HG03558 (cell line): Measurements from ENCODE around the gene CDK5R2.
"Not testable (repeated sequence)": the region's sequence is repeated elsewhere in the genome, so short reads cannot be mapped to it uniquely, and the experiment has no call there.

Source experiments
- ATAC-seq: cut with Tn5 transposase; IDR thresholded peaks from one replicate; pipeline ENCODE4 v1.9.1; 2021; ENCODE audit warnings: moderate number of reproducible peaks; ENCODE audit not compliant: unreplicated experiment; ENCODE audit errors: extremely low read depth

The CDK5R2 gene

DNA sequence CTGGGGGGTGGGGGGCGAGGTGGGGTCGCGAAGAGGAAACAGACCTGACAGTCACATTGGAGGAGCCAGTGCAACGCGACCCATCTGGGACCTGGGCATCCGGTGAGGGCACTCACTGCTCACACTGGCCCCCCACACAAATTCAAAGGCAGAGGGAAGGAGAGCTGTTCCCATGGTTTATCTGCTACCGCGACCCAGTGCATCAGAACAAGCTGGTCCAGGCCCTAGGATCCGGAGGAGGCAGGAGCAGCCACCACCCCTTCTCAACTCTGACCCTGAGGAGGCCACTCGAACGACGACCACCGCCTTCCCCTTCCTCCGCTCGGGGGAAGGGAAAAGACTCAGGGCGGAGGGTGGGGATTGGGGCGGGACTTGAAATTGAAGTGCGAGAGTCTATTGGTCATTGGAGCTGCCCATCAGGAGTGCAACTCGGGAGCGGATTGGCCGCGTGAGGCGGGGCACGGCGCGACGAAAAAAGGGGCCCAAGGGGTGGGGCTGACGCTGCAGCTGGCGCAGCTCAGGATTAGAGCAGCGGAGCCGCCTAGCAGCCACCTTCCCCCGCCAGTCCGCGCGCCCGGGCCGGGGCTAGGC is at the start of gene CDK5R2:
CDK5R2 (plus strand) TSS at position 526 of the 591 bp plus-strand sequence. CDS start 155 bp downstream, outside the sequence.
- ATAC-seq: peak; percentile 92

DNA sequence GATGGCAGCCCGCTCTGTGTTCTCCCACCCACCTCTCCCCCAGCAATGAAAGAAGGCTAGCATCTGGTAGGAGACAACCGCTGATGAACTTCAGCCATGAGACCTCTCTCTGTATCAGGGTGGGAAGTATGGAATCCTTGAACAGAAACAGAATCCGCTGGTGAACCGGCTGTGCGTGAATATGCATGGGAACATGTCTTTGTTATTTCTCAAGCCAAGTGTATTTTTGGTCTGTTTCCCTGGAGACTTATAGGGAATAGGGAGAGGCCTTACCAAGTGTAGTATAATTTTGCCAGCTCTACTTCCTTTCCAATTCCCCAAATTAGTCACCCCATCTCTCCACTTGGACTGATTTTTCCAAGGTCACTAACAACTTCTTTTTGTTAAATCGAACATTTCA is 48.7 kb upstream of the CDK5R2 start:
- ATAC-seq: no peak

DNA sequence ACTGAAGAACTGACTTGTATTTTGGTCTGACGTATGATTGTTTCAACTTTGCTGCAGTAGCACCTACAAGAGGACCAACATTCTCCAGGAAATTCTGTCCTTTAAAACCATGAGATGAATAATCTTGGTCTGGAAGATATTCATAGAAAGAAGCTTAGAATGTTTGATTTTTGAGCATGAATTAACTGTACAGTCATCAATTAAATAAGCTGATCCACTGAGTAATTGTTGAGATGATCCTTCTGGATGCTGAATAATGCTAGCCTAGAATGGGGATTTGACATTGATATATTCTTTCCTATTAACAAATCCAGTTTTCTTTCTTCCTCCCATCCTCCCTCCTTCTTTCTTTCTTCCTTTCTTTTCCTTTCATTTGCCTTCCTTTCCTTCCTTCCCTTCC is 39.0 kb upstream of the CDK5R2 start:
- ATAC-seq: no peak

DNA sequence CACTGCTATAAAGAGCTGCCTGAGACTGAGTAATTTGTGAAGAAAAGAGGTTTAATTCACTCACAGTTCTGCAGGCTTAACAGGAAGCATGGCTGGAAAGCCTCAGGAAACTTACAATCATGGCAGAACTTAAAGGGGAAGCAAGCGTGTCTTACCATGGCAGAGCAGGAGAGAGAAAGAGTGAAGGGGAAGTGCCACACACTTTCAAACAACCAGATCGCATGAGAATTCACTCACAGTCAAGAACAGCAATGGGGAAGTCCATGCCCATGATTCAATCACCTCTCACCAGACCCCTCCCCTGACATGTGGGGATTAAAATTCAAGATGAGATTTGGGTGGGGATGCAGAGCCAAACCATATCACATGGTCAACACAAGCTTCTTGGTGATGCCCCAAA is 34.7 kb upstream of the CDK5R2 start:
- ATAC-seq: no peak

DNA sequence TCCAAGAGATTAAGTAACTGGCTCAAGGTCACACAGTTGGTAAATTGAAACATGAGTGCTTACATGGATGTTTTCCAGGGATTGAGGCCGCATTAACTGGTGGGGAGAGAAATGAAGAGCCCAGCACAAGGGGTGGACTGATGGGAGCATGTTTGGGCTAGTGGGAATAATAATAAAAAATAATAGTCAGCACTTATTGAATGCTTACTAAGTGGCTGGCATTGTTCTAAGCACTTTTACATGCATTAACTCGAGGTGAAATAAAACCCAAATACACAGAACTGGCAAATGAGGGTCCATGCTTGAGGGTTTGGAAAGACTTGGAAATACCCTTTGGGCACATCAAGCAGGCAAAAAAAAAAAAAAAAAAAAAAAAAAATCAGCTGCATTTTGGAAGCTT is 34.0 kb upstream of the CDK5R2 start:
- ATAC-seq: no peak

DNA sequence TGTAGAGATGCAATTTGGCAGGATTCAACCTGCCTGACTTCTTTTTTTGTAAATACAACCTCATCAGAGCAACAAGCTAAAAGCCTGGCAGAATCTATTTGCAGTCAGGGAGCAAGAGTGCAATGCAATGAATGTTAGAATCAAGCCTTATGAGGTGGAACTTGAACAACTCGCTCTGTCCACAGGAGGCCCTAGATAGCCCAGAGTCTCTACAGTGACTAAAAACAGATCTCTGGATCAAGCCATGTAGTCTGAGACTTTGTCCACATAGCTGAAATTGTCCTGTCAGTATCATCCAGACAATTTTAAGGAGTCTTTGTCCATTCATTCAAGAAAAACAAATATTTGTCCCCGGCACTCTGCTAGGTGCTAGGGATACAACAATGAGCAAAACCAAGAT is 32.0 kb upstream of the CDK5R2 start:
- no peak for ATAC-seq

GRCh38 chr2:218927876-218928275 is 31.6 kb upstream of the CDK5R2 start:
- ATAC-seq: no peak

- ATAC-seq: not testable (repeated sequence)
Measured at GRCh38 chr2:218930488-218930887, 29.0 kb upstream of the CDK5R2 start.

DNA sequence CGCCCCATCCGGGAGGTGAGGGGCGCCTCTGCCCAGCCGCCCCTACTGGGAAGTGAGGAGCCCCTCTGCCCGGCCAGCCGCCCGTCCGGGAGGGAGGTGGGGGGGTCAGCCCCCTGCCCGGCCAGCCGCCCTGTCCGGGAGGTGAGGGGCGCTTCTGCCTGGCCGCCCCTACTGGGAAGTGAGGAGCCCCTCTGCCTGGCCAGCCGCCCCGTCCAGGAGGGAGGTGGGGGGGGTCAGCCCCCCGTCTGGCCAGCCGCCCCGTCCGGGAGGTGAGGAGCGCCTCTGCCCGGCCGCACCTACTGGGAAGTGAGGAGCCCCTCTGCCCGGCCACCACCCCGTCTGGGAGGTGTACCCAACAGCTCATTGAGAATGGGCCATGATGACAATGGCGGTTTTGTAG is 27.7 kb upstream of the CDK5R2 start:
- ATAC-seq: not testable (repeated sequence)

DNA sequence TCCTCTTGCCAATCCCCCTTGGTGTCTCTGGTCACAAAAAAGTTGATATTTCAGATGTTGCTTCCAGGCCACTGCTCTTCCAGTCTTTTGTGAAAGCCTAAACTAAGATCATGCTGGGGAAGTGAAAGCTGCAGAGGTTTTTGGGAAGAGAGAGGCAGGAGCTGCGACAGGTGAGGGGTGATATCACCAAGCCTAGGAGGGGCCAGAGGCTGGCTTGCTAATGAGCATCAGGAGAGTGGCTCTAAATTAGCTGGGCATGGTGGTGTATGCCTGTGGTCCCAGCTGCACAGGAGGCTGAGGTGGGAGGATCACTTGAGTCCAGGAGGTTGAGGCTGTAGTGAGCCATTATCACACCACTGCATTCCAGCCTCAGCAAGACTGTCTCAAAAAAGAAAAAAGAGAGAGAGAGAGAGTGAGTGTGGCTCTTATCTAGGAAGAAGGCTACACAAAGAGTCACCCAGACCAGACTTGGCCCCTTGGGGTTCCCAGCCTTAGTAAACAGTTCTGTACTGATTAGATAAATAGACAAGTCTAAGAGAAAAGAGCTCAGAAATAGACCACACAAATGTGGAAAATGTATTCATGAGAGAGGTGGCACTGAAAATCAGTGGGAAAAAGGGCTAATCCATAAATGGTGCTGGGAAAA is 14.6 kb upstream of the CDK5R2 start:
- no peak for ATAC-seq

- no peak for ATAC-seq
Measured at GRCh38 chr2:218946621-218947020, 12.8 kb upstream of the CDK5R2 start.

- no peak for ATAC-seq
Measured at GRCh38 chr2:218952160-218952559, 7.3 kb upstream of the CDK5R2 start.

- ATAC-seq: no peak
Measured at GRCh38 chr2:218953366-218953954, 6.0 kb upstream of the CDK5R2 start.

- no peak for ATAC-seq
Measured at GRCh38 chr2:218954541-218955300, 4.7 kb upstream of the CDK5R2 start.

DNA sequence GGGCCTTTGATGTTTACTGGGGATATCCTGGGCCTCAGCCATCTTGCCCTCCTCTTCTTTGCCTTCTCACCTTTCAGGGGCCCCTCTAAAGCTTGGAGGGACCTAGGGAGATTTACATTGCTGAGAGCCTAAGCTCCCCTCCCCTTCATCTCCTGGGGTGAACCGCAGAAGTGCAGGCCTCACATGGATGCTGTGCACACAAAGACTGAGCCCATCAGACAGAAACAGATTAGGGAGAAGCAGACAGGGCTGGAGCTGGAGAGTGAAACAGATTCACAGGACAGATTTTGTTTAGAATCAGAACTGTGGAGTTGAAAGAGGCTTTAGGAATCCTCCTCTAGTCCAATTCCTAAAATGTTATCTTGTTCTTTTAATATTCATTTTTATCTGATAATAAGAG is 3.4 kb upstream of the CDK5R2 start:
- ATAC-seq: no peak

DNA sequence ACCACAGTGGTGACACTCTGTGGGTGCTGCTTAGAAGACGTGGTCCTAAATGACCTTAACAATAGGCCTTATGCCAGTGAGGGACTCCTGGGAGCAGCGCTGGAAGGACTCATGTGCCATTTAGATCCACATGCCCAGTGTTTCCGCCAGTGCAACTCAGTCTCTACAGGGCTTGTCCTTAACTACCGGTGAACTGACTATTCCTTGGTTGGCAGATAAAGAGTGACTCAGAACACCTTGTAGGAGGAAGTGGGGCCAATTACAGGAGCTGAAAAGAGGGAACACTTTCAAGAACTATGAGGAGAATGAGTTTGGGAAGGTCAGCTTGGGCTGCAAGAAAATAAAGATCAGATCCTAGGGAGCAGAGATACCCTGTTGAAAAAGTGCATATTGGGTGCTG is 1.8 kb upstream of the CDK5R2 start:
- no peak for ATAC-seq

DNA sequence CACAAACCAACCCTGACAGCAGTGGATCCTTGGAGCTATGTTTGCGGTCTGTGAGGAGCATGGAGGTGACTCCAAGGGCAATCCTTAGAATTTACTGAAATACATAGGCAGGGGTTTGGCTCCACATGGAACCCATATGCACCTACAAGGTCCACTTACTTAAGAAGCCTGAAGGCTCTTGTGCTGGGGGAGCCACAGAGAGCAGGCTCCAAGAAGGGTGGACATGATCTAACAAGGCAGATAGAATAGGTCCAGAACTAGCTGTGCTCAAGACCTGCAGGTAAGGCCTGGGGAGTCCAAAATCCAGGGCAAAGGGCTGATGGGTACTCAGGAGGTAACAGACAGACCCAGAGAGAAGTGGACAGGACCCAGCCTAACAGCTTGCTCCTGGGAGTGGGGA is 1.2 kb upstream of the CDK5R2 start:
- no peak for ATAC-seq

DNA sequence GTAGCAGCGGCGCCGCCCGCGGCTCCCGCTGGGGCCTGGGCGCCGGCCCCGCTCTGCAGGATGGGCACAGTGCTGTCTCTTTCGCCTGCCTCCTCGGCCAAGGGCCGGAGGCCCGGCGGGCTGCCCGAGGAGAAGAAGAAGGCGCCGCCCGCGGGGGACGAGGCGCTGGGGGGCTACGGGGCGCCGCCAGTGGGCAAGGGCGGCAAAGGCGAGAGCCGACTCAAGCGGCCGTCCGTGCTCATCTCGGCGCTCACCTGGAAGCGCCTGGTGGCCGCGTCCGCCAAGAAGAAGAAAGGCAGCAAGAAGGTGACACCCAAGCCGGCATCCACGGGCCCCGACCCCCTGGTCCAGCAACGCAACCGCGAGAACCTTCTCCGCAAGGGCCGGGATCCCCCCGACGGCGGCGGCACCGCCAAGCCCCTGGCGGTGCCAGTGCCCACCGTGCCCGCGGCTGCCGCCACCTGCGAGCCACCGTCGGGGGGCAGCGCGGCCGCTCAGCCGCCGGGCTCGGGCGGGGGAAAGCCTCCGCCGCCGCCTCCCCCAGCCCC is 369 bp downstream of the CDK5R2 start:
- ATAC-seq: no peak

GRCh38 chr2:218960309-218961165 is 1.1 kb downstream of the CDK5R2 start:
- ATAC-seq: no peak

DNA sequence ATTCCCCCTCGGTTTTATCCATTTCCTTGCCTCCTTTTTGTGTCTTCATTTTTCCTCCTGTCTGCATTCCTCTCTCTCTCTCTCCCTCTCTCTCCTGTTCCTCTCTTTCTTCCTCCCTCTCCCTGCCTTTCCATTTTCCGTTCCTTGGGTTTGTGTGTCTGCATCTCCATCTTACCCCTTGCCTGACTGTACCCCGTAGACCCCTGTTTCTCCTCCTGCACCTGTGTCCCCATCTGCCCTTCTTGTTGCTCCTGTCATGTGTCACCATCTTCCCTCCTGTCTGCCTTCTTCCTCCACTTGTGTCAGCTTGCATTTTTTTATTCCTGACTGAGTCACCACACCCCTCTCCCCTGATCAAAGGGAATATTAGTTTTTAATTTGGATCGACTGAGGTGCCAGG is 1.8 kb downstream of the CDK5R2 start:
- ATAC-seq: no peak
